DMS 273 treated with DMSO at 0.1 percent for 48 hours (cell line): ENCODE results near the gene ANKRD53.

ENCODE experiments used
- DNase-seq: peaks from one replicate; lab custom pipeline; 2025; lab: John Stamatoyannopoulos, UW

The ANKRD53 gene

DNA sequence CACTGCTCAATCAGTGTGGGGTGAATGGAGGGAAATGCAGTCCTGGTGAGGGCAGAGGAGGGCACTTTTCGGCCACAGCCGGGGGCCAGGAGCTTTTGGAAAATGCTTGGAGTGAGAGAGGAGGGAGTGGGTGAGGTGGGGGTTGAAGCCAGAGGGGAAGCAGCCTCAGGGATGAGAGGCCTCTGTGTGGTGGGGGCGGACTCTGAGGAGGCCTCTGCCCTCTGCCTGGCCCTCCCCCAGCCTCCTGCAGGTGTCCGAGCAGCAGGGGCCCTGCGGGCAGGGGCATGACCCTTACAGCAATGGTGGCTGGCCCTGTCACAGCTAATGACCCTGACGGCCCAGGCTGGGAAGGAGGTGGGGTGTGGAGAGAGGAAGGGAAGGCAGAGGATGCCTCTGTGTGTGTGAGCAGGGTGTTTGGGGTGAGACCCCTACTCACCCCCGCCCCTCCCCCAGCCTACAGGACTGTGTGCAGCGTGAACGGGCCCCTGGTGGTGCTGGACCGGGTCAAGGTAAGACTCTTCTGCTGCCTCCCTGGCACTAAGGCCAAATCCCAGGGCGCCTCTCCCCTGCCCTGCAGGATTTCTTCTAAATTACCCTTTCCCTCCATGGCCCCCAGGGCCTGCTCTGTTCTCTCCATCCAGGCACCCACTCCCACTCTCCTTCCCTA lies 35.1 kb upstream of the ANKRD53 start:
- DNase-seq, result no peak

DNA sequence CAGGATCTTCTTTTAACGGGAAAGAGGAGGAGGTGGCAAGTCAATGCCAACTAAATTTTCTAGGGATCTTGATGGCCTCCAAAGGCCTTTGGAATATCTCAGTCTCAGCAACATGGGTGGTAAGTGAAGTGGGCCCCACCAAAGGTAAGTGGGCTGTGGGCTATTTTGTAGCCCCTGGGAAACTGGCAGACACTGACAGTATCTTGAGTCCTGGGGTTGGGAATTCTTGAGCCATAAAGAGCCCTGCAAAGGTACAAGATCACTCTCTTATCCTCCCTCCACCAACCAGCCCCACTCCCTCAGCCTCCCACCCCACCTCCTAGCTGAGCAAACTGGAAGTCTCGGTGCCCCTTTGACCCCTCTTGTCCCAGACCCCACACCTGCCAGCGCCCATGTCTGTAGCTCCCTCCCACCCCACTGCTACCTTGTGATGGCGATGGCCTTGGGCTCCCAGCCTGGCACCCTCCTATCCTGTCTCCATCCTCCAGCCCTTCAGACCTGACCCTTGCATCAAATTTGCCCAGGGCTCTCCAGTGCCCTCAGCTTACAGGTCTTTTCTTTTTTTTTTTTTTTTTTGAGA lies 34.2 kb upstream of the ANKRD53 start:
- no peak for DNase-seq

DNA sequence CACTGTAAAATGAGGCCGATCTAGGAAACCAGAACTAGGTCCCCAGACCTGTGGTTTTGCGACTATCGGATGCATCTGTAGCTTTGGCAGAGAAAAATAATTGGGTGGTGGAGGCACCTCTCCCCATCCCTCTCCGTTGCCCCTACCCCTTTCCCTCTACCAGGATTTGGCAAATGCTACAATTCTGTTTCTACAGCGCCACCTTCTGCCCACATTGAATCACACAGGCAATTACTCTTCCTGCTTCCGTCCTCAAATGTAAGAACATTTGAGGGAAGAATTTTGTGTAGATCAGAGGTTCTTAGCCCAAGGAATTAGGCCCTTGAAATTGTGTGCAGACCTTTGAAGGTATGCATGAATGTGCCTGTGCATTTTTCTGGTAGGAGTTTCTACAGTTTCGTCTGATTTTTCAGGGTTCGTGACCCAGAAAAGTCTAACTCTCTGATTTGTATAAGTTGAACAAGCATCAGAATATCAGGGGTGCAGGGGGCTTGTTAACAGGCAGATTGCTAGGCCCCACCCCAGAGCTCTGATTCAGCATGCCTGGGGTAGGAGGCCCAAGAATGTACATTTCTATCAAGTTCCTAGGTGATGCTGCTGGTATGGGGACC lies 31.5 kb upstream of the ANKRD53 start:
- DNase-seq, result peak; percentile 21

DNA sequence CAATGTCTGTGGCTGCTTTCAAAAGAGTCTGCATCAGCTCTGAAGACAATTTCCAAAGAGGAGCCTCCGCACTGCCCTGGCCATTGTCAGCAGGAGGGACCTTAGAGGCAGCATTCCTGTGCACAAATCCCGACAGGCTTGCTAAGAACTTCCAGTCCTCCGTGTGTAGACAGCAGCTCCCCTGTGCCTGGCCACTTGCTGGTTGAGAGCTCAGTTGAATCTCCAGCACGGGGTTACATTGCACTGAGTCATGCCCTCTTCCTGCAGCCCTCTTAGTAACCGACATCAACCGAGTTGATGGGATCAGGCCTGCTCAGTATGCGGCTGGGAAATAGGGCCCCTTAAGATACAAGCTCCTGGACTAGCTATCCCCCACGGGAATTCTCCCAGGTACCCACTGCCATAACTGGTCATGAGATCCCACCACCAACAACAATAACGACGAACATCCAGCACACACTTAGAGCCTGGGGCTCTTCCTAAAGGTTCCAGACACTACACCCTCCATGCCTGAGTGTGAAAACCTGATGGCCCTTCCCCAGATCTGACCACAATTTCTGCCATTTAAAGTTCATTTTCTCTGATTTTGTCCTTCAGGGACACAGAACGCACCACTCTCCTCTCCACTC lies 30.8 kb upstream of the ANKRD53 start:
- DNase-seq, result no peak

DNA sequence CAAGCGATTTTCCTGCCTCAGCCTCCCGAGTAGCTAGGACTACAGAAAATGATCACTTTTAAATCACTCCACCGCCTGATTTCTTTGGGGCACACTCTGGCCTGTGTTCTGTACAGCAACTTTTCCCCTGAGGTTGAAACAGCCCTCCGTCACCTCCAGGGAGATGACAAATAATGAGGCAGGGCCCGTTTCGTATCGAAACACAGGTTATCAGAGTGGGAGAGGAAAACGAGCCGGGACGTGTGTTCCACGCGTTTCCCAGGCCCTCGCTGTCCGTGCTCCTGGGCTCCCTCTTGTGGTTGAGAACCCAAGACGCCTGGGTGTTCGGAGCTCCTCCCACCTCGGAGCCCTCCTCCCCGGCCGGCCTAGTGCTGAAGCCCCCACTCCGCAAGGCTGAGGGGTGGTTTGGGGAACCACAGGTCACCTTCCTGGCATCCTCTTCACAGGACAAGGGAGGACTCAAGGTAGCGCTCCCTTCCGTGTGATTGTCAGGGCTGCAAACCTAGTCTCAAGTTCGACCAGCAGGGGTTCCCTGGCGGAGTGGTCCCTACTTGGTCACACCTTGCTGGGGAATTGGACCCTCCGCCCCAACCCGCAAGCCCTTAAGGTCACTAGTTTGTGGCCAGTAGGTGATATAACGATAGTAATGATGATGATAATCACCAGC lies 30.0 kb upstream of the ANKRD53 start:
- peak; percentile 37 for DNase-seq

DNA sequence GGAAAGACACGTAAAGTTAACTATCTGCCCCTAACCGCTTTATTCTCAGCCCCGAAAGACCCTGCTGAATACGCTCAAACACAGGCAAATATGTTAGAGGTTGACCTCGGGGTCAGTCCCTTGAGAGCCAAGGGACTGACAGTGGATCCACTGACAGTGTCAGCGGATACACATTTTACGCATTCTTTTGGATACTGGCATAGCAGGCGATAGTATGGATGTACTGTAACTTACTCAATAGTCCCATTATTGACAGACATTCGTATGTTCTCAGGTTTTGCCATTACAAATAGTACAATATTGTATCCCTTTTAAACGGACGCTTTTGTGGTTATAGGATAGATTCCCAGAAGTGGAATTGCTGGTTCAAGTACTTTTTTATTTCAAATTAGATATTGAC lies 29.3 kb upstream of the ANKRD53 start:
- DNase-seq, result no peak

DNA sequence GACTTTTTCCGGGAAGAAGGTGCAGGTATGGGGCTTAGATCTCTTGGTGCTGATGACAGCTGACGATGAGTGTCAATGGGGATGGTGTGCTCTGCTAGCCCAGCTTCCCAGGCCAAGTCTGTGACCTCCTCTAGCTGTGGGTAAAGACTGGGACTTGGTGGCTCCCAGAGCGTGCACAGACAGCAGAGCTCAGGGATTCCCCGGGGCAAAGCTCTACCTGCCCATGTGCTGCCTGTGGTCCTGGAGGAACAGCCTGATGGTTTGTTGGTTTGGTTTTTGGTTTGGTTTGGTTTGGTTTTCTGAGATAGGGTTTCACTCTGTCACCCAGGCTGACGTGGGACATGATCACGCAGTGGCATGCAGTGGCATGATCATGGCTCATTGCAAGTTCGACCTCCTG lies 23.5 kb upstream of the ANKRD53 start:
- no peak for DNase-seq

DNA sequence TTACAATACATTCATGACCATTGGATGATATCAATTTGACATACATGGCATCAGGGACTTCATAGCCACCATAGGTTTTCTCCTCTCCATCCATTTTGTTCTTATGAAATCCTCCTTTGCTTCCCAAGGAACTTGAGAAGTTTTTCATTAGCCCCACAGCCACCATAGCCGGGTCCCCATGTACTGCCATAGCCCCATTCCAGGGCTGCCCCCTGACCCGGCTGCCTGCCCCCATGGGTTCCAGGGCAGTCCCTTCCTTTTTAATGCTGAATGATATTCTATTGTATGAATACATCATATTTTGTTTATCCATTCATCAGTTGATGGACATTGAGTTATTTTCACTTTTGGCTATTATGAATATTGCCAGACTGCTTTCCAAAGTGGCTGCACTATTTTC lies 22.3 kb upstream of the ANKRD53 start:
- DNase-seq, result no peak

DNA sequence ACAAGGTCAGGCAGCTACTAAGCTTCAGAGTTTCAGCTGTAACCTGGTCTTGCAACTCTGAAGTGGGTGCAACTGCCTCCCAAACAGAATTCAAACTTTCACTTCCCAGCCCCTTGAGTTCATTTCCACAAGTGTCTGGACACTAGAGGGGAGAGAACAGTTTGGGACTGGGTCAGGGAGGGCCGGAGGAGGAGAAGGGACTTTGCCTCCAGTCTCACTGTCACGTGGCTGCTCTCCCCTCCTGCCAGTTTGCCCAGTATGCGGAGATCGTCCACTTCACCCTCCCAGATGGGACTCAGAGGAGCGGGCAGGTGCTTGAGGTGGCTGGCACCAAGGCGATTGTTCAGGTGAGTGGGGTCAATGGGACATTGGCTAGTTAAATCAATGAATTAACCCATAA lies 20.6 kb upstream of the ANKRD53 start:
- DNase-seq, result no peak

DNA sequence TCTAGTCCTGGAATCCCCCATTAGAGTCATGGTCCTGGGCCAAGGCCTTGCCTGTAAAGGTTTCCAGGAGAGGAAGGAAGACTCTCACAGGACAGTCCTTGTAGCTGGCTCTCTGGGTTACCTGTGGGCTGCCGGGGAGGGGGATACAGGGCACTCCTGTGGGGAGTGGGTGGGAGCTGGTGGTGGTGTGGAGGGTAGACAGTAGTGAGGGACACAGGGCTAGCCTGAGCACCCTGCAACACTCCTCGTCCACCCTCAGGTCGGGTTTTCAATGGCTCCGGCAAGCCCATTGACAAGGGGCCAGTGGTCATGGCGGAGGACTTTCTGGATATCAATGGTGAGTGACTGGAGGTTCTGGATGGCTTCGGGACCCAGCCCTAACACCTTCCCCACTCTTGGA lies 19.7 kb upstream of the ANKRD53 start:
- DNase-seq, result no peak

DNA sequence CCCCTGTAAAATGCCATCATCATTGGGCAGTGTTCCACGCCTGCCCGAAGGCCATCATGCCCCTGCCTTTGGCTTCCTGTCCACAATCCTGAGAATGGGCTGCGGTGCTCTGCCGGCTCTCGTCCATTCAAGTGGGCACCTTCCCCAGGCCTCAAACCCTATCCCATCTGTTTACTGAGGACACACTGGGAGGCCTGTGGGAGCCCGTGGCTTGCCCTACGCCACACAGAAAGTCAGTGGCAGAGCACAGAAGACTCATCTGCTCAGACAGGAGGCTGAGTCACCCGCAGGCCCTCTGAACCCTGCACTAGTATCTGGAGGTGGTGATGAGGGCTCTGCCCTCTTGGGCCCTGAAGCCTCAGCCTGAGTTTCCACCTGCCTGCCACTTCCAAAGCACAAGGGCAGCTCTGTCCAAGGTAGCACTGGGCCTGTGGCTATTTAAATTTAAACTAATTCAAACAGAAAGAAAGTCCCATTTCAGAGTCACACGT lies 19.1 kb upstream of the ANKRD53 start:
- DNase-seq, result no peak

DNA sequence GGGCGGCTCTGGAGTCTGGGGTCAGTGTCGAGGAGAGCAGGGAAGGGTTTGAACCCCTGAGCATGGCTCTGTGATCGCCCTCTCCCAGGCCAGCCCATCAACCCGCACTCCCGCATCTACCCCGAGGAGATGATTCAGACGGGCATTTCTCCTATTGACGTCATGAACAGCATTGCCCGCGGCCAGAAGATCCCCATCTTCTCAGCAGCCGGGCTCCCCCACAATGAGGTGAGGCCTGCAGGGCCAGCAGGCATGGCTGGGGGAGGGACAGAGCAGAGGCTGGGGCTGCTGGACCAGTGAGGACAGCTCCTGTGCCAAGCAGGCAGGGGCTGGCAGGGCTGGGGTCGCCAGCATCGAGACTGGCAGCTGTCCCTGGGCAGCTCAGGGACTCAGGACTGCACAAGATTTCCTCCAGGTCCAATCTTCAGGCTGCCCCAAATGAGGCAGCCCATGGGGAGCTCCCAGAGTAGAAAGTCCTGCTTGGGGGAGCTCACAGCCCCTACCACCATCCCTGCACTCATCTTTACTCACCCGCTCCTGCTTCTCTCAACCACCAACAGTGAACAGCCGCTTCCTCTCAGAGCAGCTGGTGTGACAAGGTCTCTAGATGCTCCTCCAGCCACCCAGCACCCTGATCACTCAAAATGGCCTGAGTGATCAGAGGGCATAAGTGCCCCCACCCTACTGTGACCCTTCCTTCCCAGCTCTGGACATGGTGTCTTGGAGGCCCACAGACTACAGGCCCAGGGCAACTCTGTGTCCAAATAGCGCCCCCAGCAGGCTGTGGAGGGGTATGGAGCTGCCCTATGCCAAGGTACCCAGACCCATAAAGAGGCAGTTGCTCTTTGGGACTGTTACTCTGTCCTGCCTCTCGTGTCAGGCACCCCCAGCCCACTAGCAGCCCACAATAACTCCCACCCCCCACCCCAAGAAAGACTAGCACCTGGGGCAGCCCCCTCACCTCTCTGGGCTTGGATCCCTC lies 18.3 kb upstream of the ANKRD53 start:
- DNase-seq, result no peak

DNA sequence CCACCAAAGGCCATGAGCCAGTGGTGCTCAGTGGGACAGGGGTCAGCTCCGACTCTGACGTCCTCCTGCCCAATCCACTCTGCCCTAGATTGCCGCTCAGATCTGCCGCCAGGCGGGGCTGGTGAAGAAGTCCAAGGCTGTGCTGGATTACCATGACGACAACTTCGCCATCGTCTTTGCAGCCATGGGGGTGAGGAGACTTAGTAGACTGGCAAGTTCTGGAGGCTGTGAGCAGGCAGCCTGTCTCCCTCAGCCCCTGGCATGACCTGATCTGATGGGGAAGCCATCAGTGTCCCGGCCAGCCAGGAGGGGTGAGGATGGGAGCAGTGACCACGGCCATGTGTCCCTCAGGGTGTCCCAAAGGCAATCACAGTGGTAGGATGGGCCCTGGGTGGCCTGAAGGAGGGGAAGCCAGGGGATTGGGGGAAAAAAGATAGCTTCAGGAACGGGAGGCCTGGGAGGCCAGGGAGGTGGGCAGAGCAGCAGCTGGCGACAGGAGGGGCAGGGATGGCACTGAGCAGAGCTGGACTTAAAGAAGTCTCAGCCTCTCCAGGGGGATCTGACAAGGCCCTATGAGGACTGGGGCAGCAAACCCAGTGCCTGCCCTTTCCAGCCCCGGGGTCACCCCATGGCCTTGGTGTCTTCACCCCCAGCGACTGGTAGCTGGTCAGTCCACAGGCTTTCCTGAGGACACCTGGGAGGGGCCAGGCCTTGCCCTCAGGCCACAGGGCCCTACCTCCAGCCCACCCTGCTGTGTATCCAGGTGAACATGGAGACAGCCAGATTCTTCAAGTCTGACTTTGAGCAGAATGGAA lies 17.4 kb upstream of the ANKRD53 start:
- no peak for DNase-seq

DNA sequence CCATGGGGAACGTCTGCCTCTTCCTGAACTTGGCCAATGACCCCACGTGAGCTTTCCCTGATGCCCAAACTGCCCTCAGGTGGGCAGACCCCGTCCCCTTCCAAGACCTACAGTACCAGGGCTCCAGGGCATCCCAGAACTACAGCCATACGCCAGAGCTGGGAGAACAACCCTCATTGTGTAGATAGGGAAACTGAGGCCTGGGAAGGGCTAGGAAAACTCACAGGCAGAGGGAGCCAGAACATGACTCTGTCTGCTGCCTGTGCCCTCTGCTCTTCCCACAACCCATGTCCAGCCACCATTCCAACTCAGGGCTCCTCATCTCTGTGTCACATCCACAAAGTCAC lies 16.8 kb upstream of the ANKRD53 start:
- no peak for DNase-seq

DNA sequence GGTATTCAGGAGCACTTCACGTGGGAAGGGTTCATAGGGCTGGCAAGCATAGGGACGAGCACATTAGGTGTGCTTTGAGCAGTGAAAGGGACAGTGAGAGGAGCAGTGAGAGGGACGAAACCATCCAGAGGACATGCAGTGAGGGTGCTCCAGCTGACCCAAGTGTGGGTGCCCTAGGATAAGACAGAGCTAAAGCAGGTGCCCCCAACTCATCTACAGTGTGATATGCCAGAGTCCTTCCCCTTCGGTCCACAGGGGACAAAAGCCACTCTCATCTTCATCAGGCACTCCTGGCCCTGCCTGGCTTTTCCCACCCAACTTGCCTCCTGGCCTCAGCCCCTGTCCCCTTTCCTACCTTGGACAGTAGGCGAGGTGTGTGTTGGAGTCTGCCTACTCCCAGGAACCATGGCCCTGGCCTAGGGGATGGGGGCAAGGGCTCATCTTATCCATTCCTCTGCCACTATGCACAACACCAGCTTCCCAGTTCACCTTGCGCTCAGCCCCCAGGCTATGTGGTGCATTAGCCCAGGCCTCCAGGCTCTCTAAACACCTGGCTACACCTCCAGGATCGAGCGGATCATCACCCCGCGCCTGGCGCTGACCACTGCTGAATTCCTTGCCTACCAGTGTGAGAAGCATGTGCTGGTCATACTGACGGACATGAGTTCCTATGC lies 16.1 kb upstream of the ANKRD53 start:
- no peak for DNase-seq

DNA sequence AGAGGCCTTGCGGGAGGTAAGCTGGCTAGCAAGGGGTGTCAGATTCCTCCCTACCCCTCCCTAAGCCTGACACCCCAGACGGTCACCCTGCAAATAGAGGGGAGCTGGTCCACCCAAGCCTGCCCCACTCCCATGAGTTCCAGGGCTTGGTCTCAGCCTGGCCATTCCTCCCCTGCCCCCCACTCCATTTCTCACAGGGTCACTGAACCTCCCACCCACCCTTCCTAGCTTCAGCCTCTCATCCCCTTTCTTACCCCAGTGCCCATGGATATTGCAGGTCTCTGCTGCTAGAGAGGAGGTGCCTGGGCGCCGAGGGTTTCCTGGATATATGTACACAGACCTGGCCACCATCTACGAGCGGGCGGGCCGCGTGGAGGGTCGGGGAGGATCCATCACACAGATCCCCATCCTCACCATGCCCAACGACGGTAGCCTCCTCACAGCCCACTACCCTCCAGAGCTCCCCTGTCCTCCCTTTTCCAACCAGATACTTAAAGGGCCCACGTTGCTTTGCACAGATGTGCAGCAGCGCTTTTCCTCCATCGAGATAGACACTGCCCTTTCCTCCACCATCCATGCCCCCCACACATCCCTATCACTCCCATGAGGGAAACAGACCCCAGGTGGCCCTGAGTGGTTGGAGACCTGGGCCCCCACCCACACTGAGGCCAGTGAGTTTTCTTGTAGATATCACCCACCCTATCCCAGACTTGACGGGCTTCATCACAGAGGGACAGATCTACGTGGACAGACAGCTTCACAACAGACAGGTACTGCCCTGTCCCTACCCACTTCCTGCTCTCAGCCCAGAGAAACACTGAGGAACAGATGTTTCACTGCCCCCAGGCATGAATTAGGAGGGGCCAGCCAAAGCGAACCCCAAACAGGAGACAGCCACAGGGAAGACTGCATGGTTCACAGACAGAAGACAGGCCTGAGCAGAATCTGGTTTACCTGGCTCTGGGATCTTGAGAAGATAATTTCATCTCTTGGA lies 15.2 kb upstream of the ANKRD53 start:
- DNase-seq, result no peak

DNA sequence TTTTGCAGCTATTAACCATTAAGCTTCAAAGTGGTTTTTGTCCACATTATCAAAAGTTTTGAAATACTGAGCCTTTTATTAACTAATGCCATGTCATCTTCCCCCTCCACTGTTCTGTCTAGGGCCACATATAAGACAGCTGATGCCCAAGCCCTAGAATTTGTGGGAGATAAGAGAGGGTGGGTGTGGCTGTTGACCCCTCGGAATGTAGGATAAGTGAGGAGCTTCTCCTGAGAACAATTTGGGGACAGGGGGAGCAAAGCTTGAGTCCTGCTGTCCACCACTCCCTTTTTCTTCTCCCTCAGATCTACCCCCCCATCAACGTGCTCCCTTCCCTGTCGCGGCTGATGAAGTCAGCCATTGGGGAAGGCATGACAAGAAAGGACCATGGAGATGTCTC lies 14.3 kb upstream of the ANKRD53 start:
- DNase-seq, result no peak

DNA sequence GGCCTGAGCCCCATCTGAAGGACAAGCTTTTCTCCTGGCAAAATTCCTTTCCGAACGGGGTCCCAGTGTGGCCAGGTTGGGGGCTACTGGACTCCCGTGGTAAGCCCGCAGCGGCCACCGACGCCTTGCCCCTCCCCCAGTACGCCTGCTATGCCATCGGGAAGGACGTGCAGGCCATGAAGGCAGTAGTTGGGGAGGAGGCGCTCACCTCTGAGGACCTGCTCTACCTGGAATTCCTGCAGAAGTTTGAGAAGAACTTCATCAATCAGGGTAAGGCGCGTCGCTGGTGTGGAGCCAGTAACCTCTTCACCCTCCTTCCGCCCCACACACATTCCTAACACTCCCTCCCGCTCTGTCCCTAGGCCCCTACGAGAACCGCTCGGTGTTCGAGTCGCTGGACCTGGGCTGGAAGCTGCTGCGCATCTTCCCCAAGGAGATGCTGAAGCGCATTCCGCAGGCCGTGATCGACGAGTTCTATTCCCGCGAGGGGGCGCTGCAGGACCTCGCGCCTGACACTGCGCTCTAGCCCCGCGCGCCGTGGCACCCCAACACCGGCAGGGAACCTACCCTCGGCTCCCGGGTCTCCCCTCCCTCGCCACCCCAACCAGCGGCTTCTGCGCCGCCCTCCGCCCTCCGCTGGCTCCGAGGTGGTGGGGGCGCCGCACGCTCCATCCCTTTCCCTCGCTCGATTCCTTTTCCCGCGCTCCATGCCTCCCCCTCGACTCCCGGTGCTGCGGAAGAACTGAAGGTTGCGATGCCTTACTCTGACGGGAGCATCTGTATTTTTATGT lies 13.6 kb upstream of the ANKRD53 start:
- no peak for DNase-seq
